ENCODE results near the gene ZCCHC7. TPM values are rescaled to one million over a fixed set of nuclear protein-coding genes. Genes with fewer than 3 reads are reported as not detected.

The ZCCHC7 gene
- total RNA-seq, 1 donor from 2014 or later: 26.9 TPM

DNA sequence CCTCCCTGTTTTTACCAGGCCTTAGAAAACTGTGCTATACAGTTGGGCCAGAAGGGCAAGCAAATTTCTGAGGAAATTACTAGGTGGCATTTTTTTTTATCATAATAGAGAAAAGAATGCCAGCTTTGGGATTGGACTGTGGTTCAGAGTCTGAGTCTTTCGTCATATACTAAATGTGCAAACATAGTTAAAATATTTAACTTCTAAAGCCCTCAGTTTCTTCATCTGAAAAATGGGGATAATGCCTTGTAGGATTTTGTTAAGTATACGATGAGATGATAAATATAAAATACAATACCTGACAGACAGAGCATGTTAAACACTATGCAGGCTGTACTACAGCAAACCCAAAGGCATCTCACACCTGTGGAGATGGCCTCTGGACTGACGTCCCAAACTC lies 214.9 kb downstream of the ZCCHC7 start:
- DNase-seq (ENCODE audit: low read depth): no peak
- FAIRE-seq: no peak
- H3K27me3 ChIP-seq (ENCODE audit: control insufficient read depth, insufficient read depth, low read length): no peaks in the 10 kb centered on the region
- TF ChIP-seq, protein P1, sequence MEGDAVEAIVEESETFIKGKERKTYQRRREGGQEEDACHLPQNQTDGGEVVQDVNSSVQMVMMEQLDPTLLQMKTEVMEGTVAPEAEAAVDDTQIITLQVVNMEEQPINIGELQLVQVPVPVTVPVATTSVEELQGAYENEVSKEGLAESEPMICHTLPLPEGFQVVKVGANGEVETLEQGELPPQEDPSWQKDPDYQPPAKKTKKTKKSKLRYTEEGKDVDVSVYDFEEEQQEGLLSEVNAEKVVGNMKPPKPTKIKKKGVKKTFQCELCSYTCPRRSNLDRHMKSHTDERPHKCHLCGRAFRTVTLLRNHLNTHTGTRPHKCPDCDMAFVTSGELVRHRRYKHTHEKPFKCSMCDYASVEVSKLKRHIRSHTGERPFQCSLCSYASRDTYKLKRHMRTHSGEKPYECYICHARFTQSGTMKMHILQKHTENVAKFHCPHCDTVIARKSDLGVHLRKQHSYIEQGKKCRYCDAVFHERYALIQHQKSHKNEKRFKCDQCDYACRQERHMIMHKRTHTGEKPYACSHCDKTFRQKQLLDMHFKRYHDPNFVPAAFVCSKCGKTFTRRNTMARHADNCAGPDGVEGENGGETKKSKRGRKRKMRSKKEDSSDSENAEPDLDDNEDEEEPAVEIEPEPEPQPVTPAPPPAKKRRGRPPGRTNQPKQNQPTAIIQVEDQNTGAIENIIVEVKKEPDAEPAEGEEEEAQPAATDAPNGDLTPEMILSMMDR (IDR thresholded peaks at IDR 0.05; ENCODE audit: insufficient read depth, low read length, severe bottlenecking): no peak
- no peak overlapping the region for H3K4me3 ChIP-seq (ENCODE audit: low read depth, low read length)
- no peaks in the 10 kb centered on the region for H3K36me3 ChIP-seq (ENCODE audit: control insufficient read depth, insufficient read depth, low read length)

DNA sequence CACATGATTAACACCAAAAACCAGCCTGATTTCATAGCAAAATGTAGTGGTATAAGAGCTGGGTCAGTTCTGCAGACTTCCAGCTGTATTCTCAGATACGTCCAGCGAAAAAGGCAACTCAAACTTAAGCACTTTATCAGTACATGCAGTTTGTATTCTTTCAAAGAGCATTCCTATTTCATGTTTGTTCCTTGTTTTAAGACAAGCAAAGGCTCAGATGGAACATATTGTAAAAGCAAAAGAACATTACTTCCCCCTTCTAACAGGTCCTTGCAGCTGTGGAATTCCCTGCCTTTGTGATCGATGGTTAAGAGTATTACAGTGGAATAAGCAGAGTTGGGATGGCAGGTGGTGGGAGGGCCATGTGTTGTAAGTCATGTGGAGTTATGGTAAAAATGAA lies 215.8 kb downstream of the ZCCHC7 start:
- no peaks in the 10 kb centered on the region for H3K36me3 ChIP-seq (ENCODE audit: control insufficient read depth, insufficient read depth, low read length)
- DNase-seq (ENCODE audit: low read depth) (no peak), FAIRE-seq (no peak)
- TF ChIP-seq, protein P1 (IDR thresholded peaks at IDR 0.05; ENCODE audit: insufficient read depth, low read length, severe bottlenecking): no peak
- no peak overlapping the region for H3K4me3 ChIP-seq (ENCODE audit: low read depth, low read length)
- H3K27me3 ChIP-seq (ENCODE audit: control insufficient read depth, insufficient read depth, low read length): no peaks in the 10 kb centered on the region

DNA sequence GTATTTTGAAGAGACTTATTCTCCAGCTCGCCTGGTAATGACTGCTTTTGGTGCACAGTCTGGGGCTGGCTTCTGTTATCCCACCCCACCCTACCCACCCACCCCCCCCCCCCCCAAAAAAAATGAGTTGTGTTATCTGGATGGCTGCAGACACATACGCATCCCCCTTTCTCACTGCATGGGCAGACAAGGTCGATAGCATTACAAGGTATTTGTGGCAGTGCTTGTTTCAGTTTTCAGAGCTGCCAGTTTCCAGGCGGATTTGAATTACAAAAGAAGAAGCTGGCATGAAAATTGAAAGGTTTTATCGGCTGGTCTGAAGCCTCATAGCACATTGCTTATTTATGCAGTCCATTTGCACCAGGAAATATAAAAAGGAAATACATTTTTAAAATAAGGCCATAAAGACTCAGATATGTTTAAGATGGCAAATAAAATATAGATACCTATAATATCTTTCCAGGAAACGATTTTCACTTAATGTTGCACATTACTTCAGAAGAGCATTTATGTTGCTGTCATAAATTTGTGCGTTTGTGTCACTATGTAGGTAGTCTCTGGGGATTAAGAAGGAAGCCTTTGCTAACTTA lies 217.0 kb downstream of the ZCCHC7 start:
- DNase-seq (ENCODE audit: low read depth) (no peak), FAIRE-seq (no peak)
- no peaks in the 10 kb centered on the region for H3K36me3 ChIP-seq (ENCODE audit: control insufficient read depth, insufficient read depth, low read length)
- TF ChIP-seq, protein P1 (IDR thresholded peaks at IDR 0.05; ENCODE audit: insufficient read depth, low read length, severe bottlenecking): no peak
- no peaks in the 10 kb centered on the region for H3K27me3 ChIP-seq (ENCODE audit: control insufficient read depth, insufficient read depth, low read length)
- no peak overlapping the region for H3K4me3 ChIP-seq (ENCODE audit: low read depth, low read length)

DNA sequence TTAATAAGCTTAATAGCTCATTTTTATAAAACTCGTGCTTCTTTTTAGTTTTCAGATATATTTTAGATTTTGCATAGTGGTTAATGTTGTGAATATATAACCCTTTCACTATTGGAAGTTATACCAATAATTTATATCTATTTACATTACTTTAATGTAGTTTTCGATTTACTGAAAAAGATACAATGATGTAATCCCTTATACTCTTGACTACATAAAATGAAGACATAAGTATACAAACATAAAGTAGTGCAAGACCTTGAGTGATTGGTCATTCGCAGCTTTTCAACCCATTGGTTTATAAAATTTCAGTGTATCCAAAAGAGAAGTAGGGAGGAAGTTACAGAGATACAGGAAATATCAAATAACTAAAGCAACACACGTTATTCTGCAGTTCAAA lies 217.8 kb downstream of the ZCCHC7 start:
- no peak overlapping the region for H3K4me3 ChIP-seq (ENCODE audit: low read depth, low read length)
- FAIRE-seq (no peak), DNase-seq (ENCODE audit: low read depth) (no peak)
- H3K27me3 ChIP-seq (ENCODE audit: control insufficient read depth, insufficient read depth, low read length): no peaks in the 10 kb centered on the region
- H3K36me3 ChIP-seq (ENCODE audit: control insufficient read depth, insufficient read depth, low read length): no peaks in the 10 kb centered on the region
- TF ChIP-seq, protein P1 (IDR thresholded peaks at IDR 0.05; ENCODE audit: insufficient read depth, low read length, severe bottlenecking): no peak

DNA sequence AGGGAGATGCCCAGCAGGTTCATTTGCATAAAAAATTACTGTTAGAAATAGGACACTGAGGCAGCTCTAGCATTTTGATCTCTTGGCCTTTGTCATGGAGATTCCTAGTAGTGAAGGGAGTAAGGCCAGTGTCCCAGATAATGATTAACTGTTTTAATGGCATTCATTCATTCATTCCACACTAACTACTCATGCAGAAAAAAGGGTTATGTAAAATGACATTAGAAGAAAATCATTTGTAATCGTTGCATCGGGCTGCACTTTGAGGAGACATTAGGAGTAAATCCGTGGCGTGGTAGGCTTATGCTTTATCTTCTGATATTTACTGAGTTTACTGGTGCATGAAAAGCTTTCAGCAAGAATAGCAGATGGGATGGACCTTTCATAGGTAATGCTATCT lies 219.5 kb downstream of the ZCCHC7 start:
- Histone ChIP-seq H3K27me3 (ENCODE audit: control insufficient read depth, insufficient read depth, low read length) (no peaks in the 10 kb centered on the region), H3K36me3 (ENCODE audit: control insufficient read depth, insufficient read depth, low read length) (no peaks in the 10 kb centered on the region), H3K4me3 (ENCODE audit: low read depth, low read length) (no peak overlapping the region)
- TF ChIP-seq, protein P1 (IDR thresholded peaks at IDR 0.05; ENCODE audit: insufficient read depth, low read length, severe bottlenecking): no peak
- DNase-seq (ENCODE audit: low read depth): no peak
- no peak for FAIRE-seq

DNA sequence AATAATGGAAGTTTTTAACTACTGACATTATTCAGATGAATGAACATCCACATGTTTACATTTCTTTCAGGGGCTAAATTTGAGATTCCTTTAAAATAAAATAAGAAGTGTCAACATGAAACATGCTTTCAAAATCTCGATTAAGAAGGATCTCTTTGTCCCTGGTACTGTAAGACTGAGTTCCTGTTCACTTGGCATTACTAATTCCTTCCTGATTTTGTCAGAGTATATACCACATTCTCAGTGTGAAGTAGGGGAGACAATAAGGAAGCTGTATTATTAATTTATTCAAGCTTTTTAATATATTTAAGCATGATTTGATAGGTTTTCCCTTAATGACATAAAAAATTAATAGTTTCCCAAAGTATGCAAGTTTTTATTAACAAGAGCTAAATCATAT lies 220.6 kb downstream of the ZCCHC7 start:
- no peak for FAIRE-seq
- no peak overlapping the region for H3K4me3 ChIP-seq (ENCODE audit: low read depth, low read length)

More for the DNA sequence above, 220.6 kb downstream of the ZCCHC7 start:
- H3K36me3 ChIP-seq (ENCODE audit: control insufficient read depth, insufficient read depth, low read length): no peaks in the 10 kb centered on the region
- DNase-seq (ENCODE audit: low read depth): no peak
- H3K27me3 ChIP-seq (ENCODE audit: control insufficient read depth, insufficient read depth, low read length): no peaks in the 10 kb centered on the region
- TF ChIP-seq, protein P1 (IDR thresholded peaks at IDR 0.05; ENCODE audit: insufficient read depth, low read length, severe bottlenecking): no peak
